ENCODE data around the gene TRIO.
A peak's percentile ranks its signal among the peaks of the same experiment; 100 is the strongest.

TRIO gene

GRCh38 chr5:14269395-14269794 is 126.3 kb downstream of the TRIO start:
- no peaks in the 10 kb centered on the region for H3K36me3 ChIP-seq (ENCODE audit: control insufficient read depth, insufficient read depth, low read length)
- H3K9ac ChIP-seq (ENCODE audit: low read length) = no peak overlapping the region
- H3K27ac ChIP-seq (ENCODE audit: low read depth, low read length) = peak overlapping the region; percentile 64
- no peak overlapping the region for H3K4me3 ChIP-seq (ENCODE audit: low read length)
- H3K27me3 ChIP-seq (ENCODE audit: control insufficient read depth, insufficient read depth, low read length) = no peaks in the 10 kb centered on the region
- peaks cover 28% of the 10 kb centered on the region for H3K4me1 ChIP-seq (ENCODE audit: control insufficient read depth, insufficient read depth, low read length)

- H3K36me3 ChIP-seq (ENCODE audit: control insufficient read depth, insufficient read depth, low read length) = no peaks in the 10 kb centered on the region
- peaks cover 26% of the 10 kb centered on the region for H3K4me1 ChIP-seq (ENCODE audit: control insufficient read depth, insufficient read depth, low read length)
- H3K27me3 ChIP-seq (ENCODE audit: control insufficient read depth, insufficient read depth, low read length) = no peaks in the 10 kb centered on the region
- H3K4me3 ChIP-seq (ENCODE audit: low read length) = no peak overlapping the region
- H3K9ac ChIP-seq (ENCODE audit: low read length) = no peak overlapping the region
- H3K27ac ChIP-seq (ENCODE audit: low read depth, low read length) = peak overlapping the region; percentile 64
Observed at GRCh38 chr5:14270209-14270702, 127.1 kb downstream of the TRIO start.

- H3K9ac ChIP-seq (ENCODE audit: low read length) = no peak overlapping the region
- H3K27me3 ChIP-seq (ENCODE audit: control insufficient read depth, insufficient read depth, low read length) = no peaks in the 10 kb centered on the region
- no peak overlapping the region for H3K4me3 ChIP-seq (ENCODE audit: low read length)
- H3K4me1 ChIP-seq (ENCODE audit: control insufficient read depth, insufficient read depth, low read length) = peaks cover 26% of the 10 kb centered on the region
- no peak overlapping the region for H3K27ac ChIP-seq (ENCODE audit: low read depth, low read length)
- H3K36me3 ChIP-seq (ENCODE audit: control insufficient read depth, insufficient read depth, low read length) = no peaks in the 10 kb centered on the region
Observed at GRCh38 chr5:14272548-14273205, 129.5 kb downstream of the TRIO start.

GRCh38 chr5:14273207-14273767 is 130.1 kb downstream of the TRIO start:
- Histone ChIP-seq H3K4me1 (ENCODE audit: control insufficient read depth, insufficient read depth, low read length) (peaks cover 24% of the 10 kb centered on the region), H3K4me3 (ENCODE audit: low read length) (no peak overlapping the region), H3K27me3 (ENCODE audit: control insufficient read depth, insufficient read depth, low read length) (no peaks in the 10 kb centered on the region), H3K27ac (ENCODE audit: low read depth, low read length) (no peak overlapping the region), H3K36me3 (ENCODE audit: control insufficient read depth, insufficient read depth, low read length) (no peaks in the 10 kb centered on the region), H3K9ac (ENCODE audit: low read length) (no peak overlapping the region)

GRCh38 chr5:14276380-14276779 is 133.2 kb downstream of the TRIO start:
- Histone ChIP-seq H3K9ac (ENCODE audit: low read length) (no peak overlapping the region), H3K4me3 (ENCODE audit: low read length) (no peak overlapping the region), H3K36me3 (ENCODE audit: control insufficient read depth, insufficient read depth, low read length) (no peaks in the 10 kb centered on the region), H3K27me3 (ENCODE audit: control insufficient read depth, insufficient read depth, low read length) (no peaks in the 10 kb centered on the region), H3K4me1 (ENCODE audit: control insufficient read depth, insufficient read depth, low read length) (no peaks in the 10 kb centered on the region), H3K27ac (ENCODE audit: low read depth, low read length) (no peak overlapping the region)

- Histone ChIP-seq H3K4me1 (ENCODE audit: control insufficient read depth, insufficient read depth, low read length) (no peaks in the 10 kb centered on the region), H3K36me3 (ENCODE audit: control insufficient read depth, insufficient read depth, low read length) (peaks cover 3% of the 10 kb centered on the region), H3K4me3 (ENCODE audit: low read length) (no peak overlapping the region), H3K27me3 (ENCODE audit: control insufficient read depth, insufficient read depth, low read length) (no peaks in the 10 kb centered on the region), H3K27ac (ENCODE audit: low read depth, low read length) (no peak overlapping the region), H3K9ac (ENCODE audit: low read length) (no peak overlapping the region)
Observed at GRCh38 chr5:14277385-14278320, 134.5 kb downstream of the TRIO start.

- no peak overlapping the region for H3K27ac ChIP-seq (ENCODE audit: low read depth, low read length)
Observed at GRCh38 chr5:14280294-14280854, 137.2 kb downstream of the TRIO start.

GRCh38 chr5:14281746-14282181 is 138.6 kb downstream of the TRIO start:
- H3K9ac ChIP-seq (ENCODE audit: low read length) = no peak overlapping the region
- no peaks in the 10 kb centered on the region for H3K27me3 ChIP-seq (ENCODE audit: control insufficient read depth, insufficient read depth, low read length)
- H3K4me3 ChIP-seq (ENCODE audit: low read length) = no peak overlapping the region
- peaks cover 3% of the 10 kb centered on the region for H3K36me3 ChIP-seq (ENCODE audit: control insufficient read depth, insufficient read depth, low read length)
- no peak overlapping the region for H3K27ac ChIP-seq (ENCODE audit: low read depth, low read length)
- peaks cover 4% of the 10 kb centered on the region for H3K4me1 ChIP-seq (ENCODE audit: control insufficient read depth, insufficient read depth, low read length)

More at GRCh38 chr5:14280294-14280854, 137.2 kb downstream of the TRIO start:
- H3K4me3 ChIP-seq (ENCODE audit: low read length) = no peak overlapping the region
- no peaks in the 10 kb centered on the region for H3K27me3 ChIP-seq (ENCODE audit: control insufficient read depth, insufficient read depth, low read length)
- peaks cover 3% of the 10 kb centered on the region for H3K36me3 ChIP-seq (ENCODE audit: control insufficient read depth, insufficient read depth, low read length)
- H3K9ac ChIP-seq (ENCODE audit: low read length) = no peak overlapping the region
- H3K4me1 ChIP-seq (ENCODE audit: control insufficient read depth, insufficient read depth, low read length) = peaks cover 4% of the 10 kb centered on the region

GRCh38 chr5:14283139-14283538 is 140.0 kb downstream of the TRIO start:
- Histone ChIP-seq H3K27ac (ENCODE audit: low read depth, low read length) (no peak overlapping the region), H3K4me3 (ENCODE audit: low read length) (no peak overlapping the region), H3K9ac (ENCODE audit: low read length) (no peak overlapping the region), H3K4me1 (ENCODE audit: control insufficient read depth, insufficient read depth, low read length) (peaks cover 4% of the 10 kb centered on the region), H3K27me3 (ENCODE audit: control insufficient read depth, insufficient read depth, low read length) (no peaks in the 10 kb centered on the region), H3K36me3 (ENCODE audit: control insufficient read depth, insufficient read depth, low read length) (peaks cover 3% of the 10 kb centered on the region)

- no peaks in the 10 kb centered on the region for H3K27me3 ChIP-seq (ENCODE audit: control insufficient read depth, insufficient read depth, low read length)
- no peak overlapping the region for H3K27ac ChIP-seq (ENCODE audit: low read depth, low read length)
- no peak overlapping the region for H3K4me3 ChIP-seq (ENCODE audit: low read length)
- H3K9ac ChIP-seq (ENCODE audit: low read length) = no peak overlapping the region
- H3K36me3 ChIP-seq (ENCODE audit: control insufficient read depth, insufficient read depth, low read length) = peaks cover 3% of the 10 kb centered on the region
- H3K4me1 ChIP-seq (ENCODE audit: control insufficient read depth, insufficient read depth, low read length) = peaks cover 4% of the 10 kb centered on the region
Observed at GRCh38 chr5:14284392-14285148, 141.4 kb downstream of the TRIO start.

- H3K4me1 ChIP-seq (ENCODE audit: control insufficient read depth, insufficient read depth, low read length) = peaks cover 4% of the 10 kb centered on the region
- H3K27ac ChIP-seq (ENCODE audit: low read depth, low read length) = no peak overlapping the region
- H3K9ac ChIP-seq (ENCODE audit: low read length) = no peak overlapping the region
- no peak overlapping the region for H3K4me3 ChIP-seq (ENCODE audit: low read length)
- H3K36me3 ChIP-seq (ENCODE audit: control insufficient read depth, insufficient read depth, low read length) = peaks cover 6% of the 10 kb centered on the region
- no peaks in the 10 kb centered on the region for H3K27me3 ChIP-seq (ENCODE audit: control insufficient read depth, insufficient read depth, low read length)
Observed at GRCh38 chr5:14286007-14286406, 142.9 kb downstream of the TRIO start.

Measured in rectal smooth muscle tissue (tissue), 1 donor.